ENCODE data around the gene GABRA5.

DNA sequence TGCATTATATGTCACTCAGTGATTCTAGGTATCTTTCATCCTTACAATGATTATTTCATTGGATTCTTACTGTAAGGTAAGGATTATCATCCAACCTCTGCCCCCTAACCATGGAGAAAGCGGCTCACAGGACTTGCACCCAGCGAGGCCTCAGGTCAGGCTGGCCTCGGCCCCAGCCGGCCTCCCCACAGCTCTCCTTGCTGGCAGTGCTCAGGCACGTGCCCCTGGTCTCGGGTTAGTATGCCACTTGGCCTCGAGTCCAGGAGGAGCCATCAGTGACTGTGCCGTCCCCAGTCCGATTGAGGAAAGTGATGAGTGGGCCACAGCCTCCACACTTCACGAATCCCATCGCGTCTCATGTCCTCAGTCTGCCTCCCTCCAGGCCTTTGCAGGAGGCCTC is 68.5 kb downstream of the GABRA5 start:
- TF ChIP-seq, protein P1, sequence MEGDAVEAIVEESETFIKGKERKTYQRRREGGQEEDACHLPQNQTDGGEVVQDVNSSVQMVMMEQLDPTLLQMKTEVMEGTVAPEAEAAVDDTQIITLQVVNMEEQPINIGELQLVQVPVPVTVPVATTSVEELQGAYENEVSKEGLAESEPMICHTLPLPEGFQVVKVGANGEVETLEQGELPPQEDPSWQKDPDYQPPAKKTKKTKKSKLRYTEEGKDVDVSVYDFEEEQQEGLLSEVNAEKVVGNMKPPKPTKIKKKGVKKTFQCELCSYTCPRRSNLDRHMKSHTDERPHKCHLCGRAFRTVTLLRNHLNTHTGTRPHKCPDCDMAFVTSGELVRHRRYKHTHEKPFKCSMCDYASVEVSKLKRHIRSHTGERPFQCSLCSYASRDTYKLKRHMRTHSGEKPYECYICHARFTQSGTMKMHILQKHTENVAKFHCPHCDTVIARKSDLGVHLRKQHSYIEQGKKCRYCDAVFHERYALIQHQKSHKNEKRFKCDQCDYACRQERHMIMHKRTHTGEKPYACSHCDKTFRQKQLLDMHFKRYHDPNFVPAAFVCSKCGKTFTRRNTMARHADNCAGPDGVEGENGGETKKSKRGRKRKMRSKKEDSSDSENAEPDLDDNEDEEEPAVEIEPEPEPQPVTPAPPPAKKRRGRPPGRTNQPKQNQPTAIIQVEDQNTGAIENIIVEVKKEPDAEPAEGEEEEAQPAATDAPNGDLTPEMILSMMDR (conservative IDR thresholded peaks at IDR 0.05 in 1 of 2, IDR thresholded peaks at IDR 0.05 in 1 of 2; ENCODE audit: low read depth in 1 of 2, low read length in 2 of 2): no peak
- TF ChIP-seq EZH2 (IDR thresholded peaks at IDR 0.05; ENCODE audit: low read length, missing control alignments): no peak
